HepG2 (cell line): Measurements from ENCODE around the gene IRF3. TPM values are rescaled to one million over a fixed set of nuclear protein-coding genes. Genes with fewer than 3 reads are reported as not detected.
A peak's percentile ranks its signal among the peaks of the same experiment; 100 is the strongest.

Experiments
- AHDC1 ChIP-seq: sonication (generic); formaldehyde crosslinking; IDR thresholded peaks from 2 replicates; pipeline ENCODE4 v1.5.1; 2020; ENCODE audit warnings: mild to moderate bottlenecking, missing genetic modification reagents, borderline replicate concordance
- CCDC6 ChIP-seq: sonication (generic); formaldehyde crosslinking; IDR thresholded peaks from 2 replicates; pipeline ENCODE4 v1.8.1; 2022; ENCODE audit warnings: mild to moderate bottlenecking, missing genetic modification reagents, moderate library complexity
- CREB3 ChIP-seq: sonication (generic); formaldehyde crosslinking; IDR thresholded peaks from 2 replicates; pipeline ENCODE4 v1.5.0; 2020; ENCODE audit warnings: missing genetic modification reagents
- ELF4 ChIP-seq: sonication (generic); formaldehyde crosslinking; IDR thresholded peaks from 2 replicates; pipeline ENCODE4 v1.5.0; 2020; ENCODE audit warnings: missing genetic modification reagents, mild to moderate bottlenecking, moderate library complexity, borderline replicate concordance
- HOXA5 ChIP-seq: sonication (generic); formaldehyde crosslinking; IDR thresholded peaks from 2 replicates; pipeline ENCODE4 v1.4.0; 2020; ENCODE audit warnings: missing genetic modification reagents
- IRF2 ChIP-seq: IDR thresholded peaks from 2 replicates; pipeline ENCODE4 v1.6.1; 2018; ENCODE audit warnings: missing genetic modification reagents, missing compliant biosample characterization
- KAT2B ChIP-seq: fragments of 150-350 bp; IDR thresholded peaks from 2 replicates; pipeline ENCODE4 v1.6.1; 2014; ENCODE audit warnings: low read depth, low read length, borderline replicate concordance
- KAT8 ChIP-seq: IDR thresholded peaks from 2 replicates; pipeline ENCODE4 v1.6.1; 2016; ENCODE audit warnings: missing genetic modification reagents, missing compliant biosample characterization
- KDM1A ChIP-seq: IDR thresholded peaks from 2 replicates; pipeline ENCODE4 v1.6.1; 2016; ENCODE audit warnings: missing compliant biosample characterization
- NR2C2 ChIP-seq: sonication (generic); formaldehyde crosslinking; IDR thresholded peaks from 2 replicates; pipeline ENCODE4 v1.4.0; 2020; ENCODE audit warnings: missing genetic modification reagents, mild to moderate bottlenecking, moderate library complexity, borderline replicate concordance
- PAWR ChIP-seq: sonication (generic); formaldehyde crosslinking; IDR thresholded peaks from 2 replicates; pipeline ENCODE4 v1.4.0; 2020; ENCODE audit warnings: missing genetic modification reagents, mild to moderate bottlenecking, borderline replicate concordance
- TOPORS ChIP-seq: sonication (generic); formaldehyde crosslinking; IDR thresholded peaks from 2 replicates; pipeline ENCODE4 v1.8.0; 2023; ENCODE audit warnings: mild to moderate bottlenecking, missing genetic modification reagents
- TSC22D2 ChIP-seq: sonication (generic); formaldehyde crosslinking; IDR thresholded peaks from 2 replicates; pipeline ENCODE4 v1.5.1; 2020; ENCODE audit warnings: missing genetic modification reagents, mild to moderate bottlenecking, borderline replicate concordance
- U2AF1 ChIP-seq: fragments of 200-400 bp; formaldehyde crosslinking; optimal IDR thresholded peaks from 2 replicates; pipeline ENCODE3; 2017; ENCODE audit warnings: mild to moderate bottlenecking, low read depth, low read length
- ZBTB3 ChIP-seq: sonication (generic); formaldehyde crosslinking; IDR thresholded peaks from 2 replicates; pipeline ENCODE4 v1.4.0; 2020; ENCODE audit warnings: low read depth, mild to moderate bottlenecking, moderate library complexity, missing genetic modification reagents, borderline replicate concordance
- ZNF34 ChIP-seq: sonication (generic); formaldehyde crosslinking; IDR thresholded peaks from 2 replicates; pipeline ENCODE4 v1.4.0; 2020; ENCODE audit warnings: mild to moderate bottlenecking, missing genetic modification reagents, borderline replicate concordance
- ZNF460 ChIP-seq: sonication (generic); formaldehyde crosslinking; IDR thresholded peaks from 2 replicates; pipeline ENCODE4 v1.5.1; 2020; ENCODE audit warnings: missing genetic modification reagents, mild to moderate bottlenecking, borderline replicate concordance
- ZNF569 ChIP-seq: sonication (generic); formaldehyde crosslinking; IDR thresholded peaks from 2 replicates; pipeline ENCODE4 v1.5.0; 2020; ENCODE audit warnings: mild to moderate bottlenecking, missing genetic modification reagents, moderate library complexity, borderline replicate concordance
- ZNF607 ChIP-seq: sonication (generic); formaldehyde crosslinking; IDR thresholded peaks from 2 replicates; pipeline ENCODE4 v1.5.1; 2020; ENCODE audit warnings: missing genetic modification reagents, mild to moderate bottlenecking, borderline replicate concordance
- ZSCAN31 ChIP-seq: sonication (generic); formaldehyde crosslinking; IDR thresholded peaks from 2 replicates; pipeline ENCODE4 v1.5.0; 2020; ENCODE audit warnings: low read depth, mild to moderate bottlenecking, missing genetic modification reagents
- polyA plus RNA-seq, 8 experiments: library from polyadenylated mRNA; depleted of rRNA in 3 of 8; stranded (reverse) in 7 of 8; unstranded in 1 of 8; fragments of >200 nt; fragmentation: Illumina TruSeq in 4 of 8; extraction: Trizol in 4 of 8; gene quantifications; 2 replicates each; pipeline versions ENCODE4 v1.2.1 to v1.2.3, GENCODE V29; 2011 to 2016; ENCODE audit warnings: low read depth in 4 of 8, missing spikeins in 1 of 8, mixed read lengths in 1 of 8; ENCODE audit not compliant: insufficient read depth in 1 of 8
- total RNA-seq, 5 experiments: library from RNA; depleted of rRNA; stranded (reverse); fragments of >200 nt; fragmentation: Illumina TruSeq; extraction: Trizol; gene quantifications; 2 replicates each; pipeline ENCODE4 v1.2.3, GENCODE V29; 2016; ENCODE audit warnings: low read depth in 1 of 5
- TF ChIP-seq, protein P1 (sequence below): sonication (generic); formaldehyde crosslinking; IDR thresholded peaks from 2 replicates; pipeline ENCODE4 v1.8.0; 2022; ENCODE audit warnings: mild to moderate bottlenecking, missing genetic modification reagents

Gene IRF3
- total and polyA plus RNA-seq, 2 of the 13 experiments (the other 11 are each of a cell fraction or from before 2014, with no cell fraction given): 61.9 to 65.5 TPM

- peak; percentile 75 for TF ChIP-seq KAT8 (CRISPR knock-in tag)
- peak; percentile 38; the same call in 1 of the 2 replicates for TF ChIP-seq KDM1A
- no peak for TF ChIP-seq ELF4
- peak; percentile 80 for TF ChIP-seq U2AF1
- TF ChIP-seq ZNF34 (CRISPR knock-in tag): no peak
- TF ChIP-seq AHDC1 (CRISPR knock-in tag): no peak
- TF ChIP-seq CREB3: no peak
- peak; percentile 59; the same call in 1 of the 2 replicates for TF ChIP-seq TSC22D2
- 0 out of 2 replicates have a peak, but pooled peaks have one; percentile 47 for TF ChIP-seq HOXA5 (CRISPR knock-in tag)
- TF ChIP-seq ZNF460: peak; percentile 92
- TF ChIP-seq ZSCAN31 (CRISPR knock-in tag): 0 out of 2 replicates have a peak, but pooled peaks have one; percentile 63
- TF ChIP-seq ZNF569 (CRISPR knock-in tag): no peak
- TF ChIP-seq PAWR: no peak
- no peak for TF ChIP-seq KAT2B
- TF ChIP-seq TOPORS (CRISPR knock-in tag): no peak
- TF ChIP-seq ZBTB3 (CRISPR knock-in tag): no peak
- TF ChIP-seq IRF2: peak; percentile 58; the same call in 1 of the 2 replicates
- 0 out of 2 replicates have a peak, but pooled peaks have one; percentile 34 for TF ChIP-seq CCDC6 (CRISPR knock-in tag)
- TF ChIP-seq, protein P1, sequence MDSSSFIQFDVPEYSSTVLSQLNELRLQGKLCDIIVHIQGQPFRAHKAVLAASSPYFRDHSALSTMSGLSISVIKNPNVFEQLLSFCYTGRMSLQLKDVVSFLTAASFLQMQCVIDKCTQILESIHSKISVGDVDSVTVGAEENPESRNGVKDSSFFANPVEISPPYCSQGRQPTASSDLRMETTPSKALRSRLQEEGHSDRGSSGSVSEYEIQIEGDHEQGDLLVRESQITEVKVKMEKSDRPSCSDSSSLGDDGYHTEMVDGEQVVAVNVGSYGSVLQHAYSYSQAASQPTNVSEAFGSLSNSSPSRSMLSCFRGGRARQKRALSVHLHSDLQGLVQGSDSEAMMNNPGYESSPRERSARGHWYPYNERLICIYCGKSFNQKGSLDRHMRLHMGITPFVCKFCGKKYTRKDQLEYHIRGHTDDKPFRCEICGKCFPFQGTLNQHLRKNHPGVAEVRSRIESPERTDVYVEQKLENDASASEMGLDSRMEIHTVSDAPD: peak; percentile 68; the same call in 1 of the 2 replicates
- TF ChIP-seq ZNF607: 0 out of 2 replicates have a peak, but pooled peaks have one; percentile 57
- peak; percentile 42; the same call in 1 of the 2 replicates for TF ChIP-seq NR2C2 (CRISPR knock-in tag)
These were observed 6.7 kb upstream of the IRF3 start (continued) for GRCh38 chr19:49672131-49672919.
